Left renal pelvis (tissue), 4 donors: ENCODE measurements around the gene CCDC80. TPM values are rescaled to one million over a fixed set of nuclear protein-coding genes. Genes with fewer than 3 reads are reported as not detected.
"Not testable (repeated sequence)": the region's sequence is repeated elsewhere in the genome, so short reads cannot be mapped to it uniquely, and the experiment has no call there.

Experiments
- DNase-seq, 4 donors: peaks; one replicate each; pipeline ENCODE4 v3.0.0-alpha.2; 2013; ENCODE audit warnings: low read depth in 4 of 4, low spot score in 3 of 4
- polyA plus RNA-seq, 4 donors: library from polyadenylated mRNA; unstranded; fragments of 120-200 nt; gene quantifications; one replicate each; pipeline ENCODE4 v1.2.1, GENCODE V29; 2013; ENCODE audit not compliant: insufficient read length in 4 of 4

The CCDC80 gene
- polyA plus RNA-seq, 4 donors = 63.1 to 729 (median 135) TPM

GRCh38 chr3:112665009-112665408, 24.1 kb upstream of the CCDC80 start:
- DNase-seq = not testable (repeated sequence)

DNA sequence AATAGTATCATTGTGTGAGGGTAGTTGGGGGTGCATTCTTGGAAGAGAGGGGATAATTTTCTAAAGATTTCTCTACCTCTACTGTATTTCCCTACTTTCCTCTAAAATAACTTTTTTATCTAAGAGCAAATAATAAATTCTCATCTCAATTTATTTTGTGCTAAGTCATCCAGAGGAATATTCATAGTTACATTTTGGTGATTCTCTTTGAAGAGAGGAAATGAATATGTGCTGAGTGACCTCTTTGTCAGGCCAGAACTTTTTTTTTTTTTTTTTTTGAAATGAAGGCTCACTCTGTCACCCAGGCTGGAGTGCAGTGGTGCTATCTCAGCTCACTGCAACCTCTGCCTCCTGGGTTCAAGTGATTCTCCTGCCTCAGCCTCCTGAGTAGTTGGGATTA, 15.1 kb upstream of the CCDC80 start:
- no peak for DNase-seq

DNA sequence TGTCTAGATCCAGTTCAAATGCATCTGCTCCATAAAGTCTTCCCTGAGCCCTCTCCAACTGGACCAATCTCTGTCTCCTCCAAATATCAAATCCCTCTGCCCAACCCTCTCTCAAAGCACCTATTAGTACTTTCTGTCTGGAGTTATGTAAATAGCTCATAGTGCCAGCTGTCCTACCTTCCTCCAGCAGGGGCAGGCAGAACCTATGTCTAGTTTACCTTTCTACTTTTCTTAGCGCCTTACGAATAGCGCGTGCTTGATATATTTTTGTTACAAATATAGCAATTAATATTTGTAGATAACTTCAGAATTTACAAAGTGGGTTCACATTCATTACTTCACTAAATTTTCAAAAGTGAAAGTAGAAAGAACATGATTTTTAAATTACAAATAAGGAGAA, 14.0 kb upstream of the CCDC80 start:
- no peak for DNase-seq

DNA sequence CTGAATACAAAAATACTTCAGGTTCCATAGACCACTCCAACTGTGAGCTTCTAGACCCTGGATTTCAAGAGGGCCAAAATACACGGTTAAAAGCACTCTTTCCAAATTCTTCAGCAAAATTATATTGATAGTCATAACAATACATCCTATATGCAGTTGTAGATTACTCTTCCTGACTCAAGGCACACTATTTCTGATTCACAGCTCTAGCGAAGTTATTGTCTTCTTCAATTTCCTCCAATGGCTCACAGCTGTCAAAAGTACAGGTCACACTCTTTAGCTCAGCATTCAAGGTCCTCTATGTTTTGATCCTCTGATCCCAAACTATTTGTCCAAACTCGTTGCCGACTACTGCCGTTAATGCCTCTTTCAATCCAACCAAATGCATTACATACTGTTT, 13.5 kb upstream of the CCDC80 start:
- no peak for DNase-seq

DNA sequence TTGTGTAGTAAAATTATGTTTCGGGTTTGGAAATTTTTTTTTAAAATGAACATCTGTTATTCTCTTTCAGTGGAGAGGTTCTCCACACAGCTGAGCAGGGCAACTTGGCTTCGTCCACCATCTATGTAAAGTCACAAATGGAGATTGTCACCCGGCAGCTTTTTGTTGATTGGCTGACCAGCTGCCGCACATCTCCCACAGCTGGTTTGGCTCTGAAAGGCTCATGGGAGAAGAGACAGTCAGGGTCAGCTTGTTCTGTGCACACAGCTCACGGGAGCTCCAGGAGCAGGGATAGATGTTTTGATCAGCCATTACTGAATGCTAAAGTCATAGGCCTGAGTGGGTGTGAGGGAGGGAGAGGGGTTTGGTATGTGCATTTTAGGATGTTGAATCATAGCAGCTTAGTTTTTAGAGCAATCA, 12.9 kb upstream of the CCDC80 start:
- no peak for DNase-seq

- DNase-seq = no peak
Measured at GRCh38 chr3:112653209-112653871, 12.4 kb upstream of the CCDC80 start.

GRCh38 chr3:112651516-112651915, 10.6 kb upstream of the CCDC80 start:
- no peak for DNase-seq

DNA sequence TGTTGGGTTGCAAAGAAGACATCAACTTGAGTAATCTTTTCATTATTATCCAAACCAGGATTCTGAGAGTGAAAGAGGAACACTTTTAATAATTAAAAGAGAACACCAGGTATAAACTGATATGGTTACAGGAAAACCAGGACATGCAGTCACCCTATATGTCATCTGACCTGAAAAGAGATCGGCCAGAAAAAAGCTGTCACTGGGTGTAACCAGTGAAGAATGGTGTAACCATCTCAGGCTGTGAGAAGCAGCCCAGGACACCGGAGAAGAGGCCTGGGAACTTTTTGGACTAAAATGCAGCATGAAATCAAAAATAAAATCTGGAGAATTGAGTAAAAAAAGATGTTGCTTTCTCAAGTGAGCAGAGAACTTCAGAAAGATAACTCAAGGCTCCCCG, 10.1 kb upstream of the CCDC80 start:
- no peak for DNase-seq

DNA sequence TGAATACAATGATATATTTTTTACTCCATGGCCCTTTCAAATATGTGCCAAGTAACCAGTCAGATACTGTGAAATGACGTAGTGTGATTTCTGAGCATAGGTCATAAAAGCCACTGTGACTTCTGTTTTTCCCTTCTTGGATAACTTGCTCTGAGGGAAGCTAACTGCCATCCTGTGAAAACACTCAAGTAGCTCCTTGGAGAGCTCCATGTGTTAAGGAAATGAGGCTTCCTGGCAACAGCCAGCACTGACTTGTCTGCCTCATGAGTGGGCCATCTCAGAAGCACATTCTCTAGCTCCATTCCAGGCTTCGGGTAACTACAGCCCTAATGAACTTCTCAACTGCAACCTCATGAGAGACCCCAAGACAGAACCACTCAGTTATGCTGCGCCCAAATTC, 9.5 kb upstream of the CCDC80 start:
- DNase-seq = no peak

- no peak for DNase-seq
Measured at GRCh38 chr3:112649478-112649735, 8.5 kb upstream of the CCDC80 start.

DNA sequence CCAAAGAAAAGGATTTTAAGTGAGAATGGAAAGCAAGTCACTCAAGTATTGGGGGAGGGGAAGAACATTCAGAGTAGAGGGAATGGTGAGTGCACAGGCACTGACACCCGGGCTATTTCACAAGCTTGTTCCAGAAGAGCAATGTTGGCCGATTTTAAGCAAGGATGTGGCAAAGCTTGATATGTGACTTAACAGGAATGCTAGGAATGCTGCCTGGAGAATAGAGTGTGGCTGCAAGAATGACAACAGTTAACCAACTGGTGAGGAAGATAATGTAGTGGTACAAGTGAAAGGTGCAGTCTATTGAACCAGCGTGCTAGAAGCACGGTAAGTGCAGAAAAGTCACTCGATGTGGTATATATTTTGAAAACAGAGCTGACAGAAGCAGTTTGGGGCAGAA, 6.2 kb upstream of the CCDC80 start:
- no peak for DNase-seq

GRCh38 chr3:112646623-112647022, 5.7 kb upstream of the CCDC80 start:
- DNase-seq = no peak

- DNase-seq = no peak
Measured at GRCh38 chr3:112644453-112644852, 3.5 kb upstream of the CCDC80 start.

DNA sequence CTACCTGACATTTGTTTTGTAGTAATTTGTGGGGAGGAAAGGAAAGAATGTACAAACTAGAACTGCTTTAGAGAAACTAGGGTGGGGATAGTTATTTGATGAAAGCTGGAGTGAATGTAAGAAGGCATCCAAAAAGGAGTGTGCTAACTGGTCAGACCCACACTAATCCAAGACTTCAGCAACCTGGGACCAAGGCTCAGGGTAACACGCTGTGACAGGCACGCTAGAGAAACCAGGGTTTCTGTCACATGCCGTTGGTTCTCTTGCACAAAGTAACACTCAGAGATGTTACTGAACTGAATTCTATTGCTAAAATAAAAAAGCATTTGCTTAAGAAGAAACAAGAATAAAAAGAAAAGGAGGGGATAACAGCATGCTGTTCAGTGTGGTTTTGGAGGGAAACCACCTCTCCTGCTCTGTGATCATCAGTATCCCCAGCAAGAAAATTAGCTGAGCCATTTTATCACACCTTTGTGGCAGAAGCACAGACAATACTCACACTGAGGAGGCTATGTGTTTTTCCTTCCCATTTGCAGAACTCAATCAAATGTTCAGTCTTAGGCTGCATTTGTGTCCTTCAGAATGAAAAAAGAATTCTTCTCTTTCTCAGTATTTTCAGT, 2.8 kb upstream of the CCDC80 start:
- DNase-seq = no peak

DNA sequence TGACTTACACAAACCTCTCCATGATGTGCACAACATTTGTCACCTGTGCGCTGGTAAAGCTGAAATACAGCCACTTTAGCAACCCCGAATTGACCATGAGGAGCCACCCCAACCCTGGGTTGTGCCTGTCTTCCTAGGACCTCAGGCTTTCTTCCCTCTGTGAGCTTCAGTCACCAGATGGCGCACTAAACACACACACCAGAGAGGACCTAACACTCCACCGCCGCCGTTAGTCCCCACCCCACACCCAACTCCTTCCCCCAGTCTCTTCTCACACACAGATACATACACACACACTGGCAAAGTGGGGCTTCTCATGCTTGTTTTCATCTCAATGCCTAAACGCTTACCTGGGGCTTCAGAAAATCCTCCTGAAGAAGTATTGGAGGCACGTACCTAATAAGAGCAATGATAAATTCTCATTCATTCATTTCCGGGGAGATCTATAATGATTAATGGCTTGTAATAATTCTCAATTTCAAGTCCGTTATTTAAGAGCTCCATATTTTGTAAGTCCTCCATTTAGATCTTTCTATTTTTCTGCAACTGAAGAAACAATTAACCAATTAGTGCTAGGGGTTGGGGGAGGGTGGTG, 2.1 kb upstream of the CCDC80 start:
- DNase-seq = peak in 3 of 4 donors; percentile 75 to 86 (median 79)

DNA sequence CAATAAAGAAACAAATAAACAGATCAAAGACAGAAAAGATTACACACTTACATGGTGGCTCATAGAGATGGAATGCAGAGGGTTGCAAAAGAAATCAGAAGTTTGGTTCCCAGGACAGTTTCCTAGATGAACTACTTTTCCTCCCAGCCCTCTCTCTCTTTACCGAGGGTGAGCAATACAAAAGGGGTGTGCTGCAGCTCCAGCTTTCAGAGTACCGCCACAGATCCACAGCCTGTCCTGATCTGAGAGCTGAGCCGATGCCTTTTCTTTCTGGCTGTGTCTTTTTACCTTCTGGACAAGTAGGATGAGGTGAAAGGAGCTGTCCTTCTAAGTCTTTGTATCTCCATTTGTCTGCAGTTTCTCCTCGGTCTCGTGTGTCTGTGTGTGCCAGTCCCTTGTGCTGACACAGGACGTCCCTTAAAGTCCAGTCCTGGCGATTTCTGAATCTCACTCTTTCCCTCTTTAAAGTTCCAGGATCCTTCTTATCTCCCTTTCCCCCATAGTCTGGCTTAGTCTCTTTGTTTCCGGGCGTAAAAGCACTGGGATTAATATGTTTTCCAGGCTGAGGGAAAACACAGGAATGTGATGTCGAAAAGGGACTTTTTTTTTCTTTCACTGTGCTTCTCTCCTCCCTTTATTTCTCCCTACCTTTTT, 540 bp downstream of the CCDC80 start:
- DNase-seq = no peak

GRCh38 chr3:112639455-112640225, 1.3 kb downstream of the CCDC80 start:
- DNase-seq = no peak

- no peak for DNase-seq
Measured at GRCh38 chr3:112638327-112639020, 2.5 kb downstream of the CCDC80 start.

GRCh38 chr3:112637700-112638099, 3.2 kb downstream of the CCDC80 start:
- DNase-seq = no peak

DNA sequence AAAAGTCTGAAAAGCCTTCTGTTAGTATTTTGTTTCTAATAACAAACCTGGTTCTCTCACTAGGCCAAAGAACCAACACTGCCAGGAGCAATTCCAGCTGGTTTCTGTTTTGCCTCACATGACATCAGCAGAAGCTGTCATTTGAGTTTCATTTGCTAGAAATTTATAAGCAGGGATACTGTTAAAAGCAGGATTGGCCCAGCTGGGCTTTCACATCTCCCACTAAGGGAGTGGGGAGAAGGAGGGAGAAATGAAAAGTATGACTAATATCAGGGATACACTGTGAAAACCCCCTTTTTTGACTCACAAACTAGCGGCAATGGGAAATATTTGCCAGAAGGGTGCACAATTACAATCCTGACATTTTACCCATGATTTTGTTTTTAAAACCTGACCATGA, 5.3 kb downstream of the CCDC80 start:
- DNase-seq = peak in 2 of 4 donors; percentile 41 to 59
